ENCODE results near the gene MXD3.

Gene MXD3

GRCh38 chr5:177330991-177331842 is 19.5 kb upstream of the MXD3 start:
- no peak for DNase-seq (ENCODE audit: low read depth)

GRCh38 chr5:177329883-177330282 is 18.2 kb upstream of the MXD3 start:
- no peak overlapping the region for H3K4me3 ChIP-seq (ENCODE audit: low read length)
- TF ChIP-seq CTCF (IDR thresholded peaks at IDR 0.05; ENCODE audit: insufficient read depth, low read depth, low read length, missing control alignments), result no peak
- no peak for DNase-seq (ENCODE audit: low read depth)

More at GRCh38 chr5:177330991-177331842, 19.5 kb upstream of the MXD3 start:
- TF ChIP-seq CTCF (IDR thresholded peaks at IDR 0.05; ENCODE audit: insufficient read depth, low read depth, low read length, missing control alignments), result no peak
- no peak overlapping the region for H3K4me3 ChIP-seq (ENCODE audit: low read length)

- no peak for DNase-seq (ENCODE audit: low read depth)
- TF ChIP-seq CTCF (IDR thresholded peaks at IDR 0.05; ENCODE audit: insufficient read depth, low read depth, low read length, missing control alignments), result no peak
- no peak overlapping the region for H3K4me3 ChIP-seq (ENCODE audit: low read length)
These were observed 17.0 kb upstream of the MXD3 start for GRCh38 chr5:177328545-177329231.

GRCh38 chr5:177327539-177328522 is 16.1 kb upstream of the MXD3 start:
- H3K4me3 ChIP-seq (ENCODE audit: low read length), result no peak overlapping the region
- no peak for DNase-seq (ENCODE audit: low read depth)
- no peak for TF ChIP-seq CTCF (IDR thresholded peaks at IDR 0.05; ENCODE audit: insufficient read depth, low read depth, low read length, missing control alignments)

GRCh38 chr5:177325868-177326381 is 14.2 kb upstream of the MXD3 start:
- no peak for DNase-seq (ENCODE audit: low read depth)
- H3K4me3 ChIP-seq (ENCODE audit: low read length), result no peak overlapping the region
- TF ChIP-seq CTCF (IDR thresholded peaks at IDR 0.05; ENCODE audit: insufficient read depth, low read depth, low read length, missing control alignments), result no peak

- DNase-seq (ENCODE audit: low read depth), result no peak
- no peak for TF ChIP-seq CTCF (IDR thresholded peaks at IDR 0.05; ENCODE audit: insufficient read depth, low read depth, low read length, missing control alignments)
- no peak overlapping the region for H3K4me3 ChIP-seq (ENCODE audit: low read length)
These were observed 9.2 kb upstream of the MXD3 start for GRCh38 chr5:177320879-177321278.

All from epithelial cell of esophagus (primary cell).